ENCODE data around the gene GARNL3. TPM values are rescaled to one million over a fixed set of nuclear protein-coding genes. Genes with fewer than 3 reads are reported as not detected.

Gene GARNL3
- total RNA-seq, 2 experiments from 2014 or later, result 3.1 to 3.4 TPM

- Mint-ChIP-seq H3K27ac (no peak overlapping the region), H3K9me3 (no peaks in the 10 kb centered on the region), H3K4me1 (no peaks in the 10 kb centered on the region), H3K27me3 (peaks cover 11% of the 10 kb centered on the region), H3K36me3 (no peaks in the 10 kb centered on the region), H3K4me3 (no peak overlapping the region)
- POLR2A ChIA-PET, result no interaction called here
- ATAC-seq (ENCODE audit: low read depth) (no peak), DNase-seq (no peak)
These were observed 79.9 kb downstream of the GARNL3 start for GRCh38 chr9:127344368-127345000.

- H3K27me3 Mint-ChIP-seq, result peaks cover 15% of the 10 kb centered on the region
These were observed 81.0 kb downstream of the GARNL3 start for GRCh38 chr9:127345566-127345965.

DNA sequence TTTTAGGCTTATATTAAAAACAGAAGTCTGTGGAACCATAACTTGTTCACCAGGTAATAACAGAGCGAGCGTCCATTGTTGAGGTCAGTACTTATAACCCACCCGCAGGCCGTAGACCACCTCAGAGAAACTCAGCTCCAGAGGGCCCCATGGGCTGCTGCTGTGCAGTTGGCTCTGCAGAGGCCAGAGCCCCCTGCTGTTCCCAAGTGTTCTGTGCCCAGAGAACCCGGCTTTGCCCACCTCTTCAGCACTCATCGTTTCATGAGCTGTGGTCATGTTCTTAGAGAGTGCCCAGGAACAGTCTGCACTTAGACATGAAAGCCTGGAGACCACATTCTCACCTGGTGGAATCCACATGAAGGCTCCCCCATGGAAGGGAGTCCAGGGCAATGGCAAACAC, 82.0 kb downstream of the GARNL3 start:
- DNase-seq (no peak), ATAC-seq (ENCODE audit: low read depth) (no peak)
- POLR2A ChIA-PET, result no interaction called here
- H3K4me3 Mint-ChIP-seq, result no peak overlapping the region
- H3K36me3 Mint-ChIP-seq, result no peaks in the 10 kb centered on the region
- H3K9me3 Mint-ChIP-seq, result no peaks in the 10 kb centered on the region
- peaks cover 19% of the 10 kb centered on the region for H3K27me3 Mint-ChIP-seq
- H3K27ac Mint-ChIP-seq, result no peak overlapping the region
- H3K4me1 Mint-ChIP-seq, result no peaks in the 10 kb centered on the region

More at GRCh38 chr9:127345566-127345965, 81.0 kb downstream of the GARNL3 start:
- DNase-seq, result no peak
- no peak overlapping the region for H3K4me3 Mint-ChIP-seq
- POLR2A ChIA-PET, result no interaction called here
- H3K36me3 Mint-ChIP-seq, result no peaks in the 10 kb centered on the region
- no peak overlapping the region for H3K27ac Mint-ChIP-seq
- no peak for ATAC-seq (ENCODE audit: low read depth)
- H3K9me3 Mint-ChIP-seq, result no peaks in the 10 kb centered on the region
- H3K4me1 Mint-ChIP-seq, result no peaks in the 10 kb centered on the region

DNA sequence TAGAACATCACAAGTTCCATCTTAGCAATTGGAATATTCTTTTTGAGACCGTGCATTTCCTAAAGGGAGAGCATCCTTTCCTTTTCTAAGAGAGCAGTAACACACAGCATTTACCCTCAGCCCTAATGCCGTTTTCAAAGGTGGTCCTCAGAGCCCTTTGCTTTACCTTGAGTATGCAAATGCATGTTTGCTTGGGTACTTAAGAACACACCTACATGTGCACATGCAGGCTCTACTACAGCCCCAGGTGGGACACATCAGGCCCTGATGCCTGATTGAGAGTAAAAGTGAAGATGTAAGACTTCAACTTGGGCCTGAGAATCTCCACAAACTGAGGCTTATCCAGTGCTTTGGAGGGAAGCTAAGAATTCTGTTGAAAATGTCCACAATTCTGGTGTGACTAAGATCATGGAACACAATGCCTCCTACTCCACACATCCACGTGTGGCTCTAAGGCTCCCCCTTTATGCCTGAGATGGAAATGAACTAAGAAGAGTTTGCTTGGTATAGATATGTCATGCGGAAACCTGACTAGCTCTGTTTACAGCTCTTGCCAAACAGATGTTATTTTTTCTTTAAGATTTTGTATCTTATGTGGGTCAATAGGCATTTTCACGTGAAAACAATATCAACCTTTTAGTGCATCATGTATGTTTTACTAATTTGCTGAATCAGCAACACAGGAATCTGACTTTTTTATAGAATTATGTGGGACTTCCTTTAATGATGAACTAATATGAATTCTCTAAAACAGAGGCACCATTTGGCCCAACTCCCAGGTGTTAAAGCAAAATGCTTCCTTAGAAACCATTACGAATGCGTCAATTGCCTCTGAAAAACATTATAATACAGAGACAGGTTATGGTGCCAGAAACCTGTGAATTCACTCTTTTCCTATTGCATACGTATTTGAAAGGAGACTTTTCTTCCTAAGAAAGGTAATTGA, 83.5 kb downstream of the GARNL3 start:
- ATAC-seq (ENCODE audit: low read depth) (no peak), DNase-seq (no peak)
- Mint-ChIP-seq H3K4me1 (no peaks in the 10 kb centered on the region), H3K9me3 (no peaks in the 10 kb centered on the region), H3K36me3 (no peaks in the 10 kb centered on the region), H3K27ac (no peak overlapping the region), H3K4me3 (no peak overlapping the region), H3K27me3 (peaks cover 24% of the 10 kb centered on the region)
- POLR2A ChIA-PET, result no interaction called here

- no peaks in the 10 kb centered on the region for H3K4me1 Mint-ChIP-seq
- DNase-seq, result no peak
- H3K9me3 Mint-ChIP-seq, result no peaks in the 10 kb centered on the region
- no peaks in the 10 kb centered on the region for H3K36me3 Mint-ChIP-seq
- no peak for ATAC-seq (ENCODE audit: low read depth)
- H3K27me3 Mint-ChIP-seq, result peaks cover 37% of the 10 kb centered on the region
- POLR2A ChIA-PET, result interaction anchor here (0.6 kb wide), 1 partner anchor 111 kb away, joined by 6 read pairs; no protein-coding TSS in a partner anchor
- no peak overlapping the region for H3K4me3 Mint-ChIP-seq
- no peak overlapping the region for H3K27ac Mint-ChIP-seq
These were observed 85.0 kb downstream of the GARNL3 start for GRCh38 chr9:127349483-127350113.

- ATAC-seq (ENCODE audit: low read depth) (no peak), DNase-seq (no peak)
- no peaks in the 10 kb centered on the region for H3K9me3 Mint-ChIP-seq
- no peaks in the 10 kb centered on the region for H3K4me1 Mint-ChIP-seq
- peaks cover 39% of the 10 kb centered on the region for H3K27me3 Mint-ChIP-seq
- POLR2A ChIA-PET, result interaction anchor here (0.6 kb wide), 1 partner anchor 29 kb away, joined by 4 read pairs; no protein-coding TSS in a partner anchor
- H3K27ac Mint-ChIP-seq, result no peak overlapping the region
- H3K36me3 Mint-ChIP-seq, result no peaks in the 10 kb centered on the region
- H3K4me3 Mint-ChIP-seq, result no peak overlapping the region
These were observed 86.9 kb downstream of the GARNL3 start for GRCh38 chr9:127351182-127352166.

- H3K27me3 Mint-ChIP-seq, result peaks cover 37% of the 10 kb centered on the region
- no peak for ATAC-seq (ENCODE audit: low read depth)
- H3K36me3 Mint-ChIP-seq, result no peaks in the 10 kb centered on the region
- no peak for DNase-seq
- no peaks in the 10 kb centered on the region for H3K4me1 Mint-ChIP-seq
- H3K9me3 Mint-ChIP-seq, result no peaks in the 10 kb centered on the region
- H3K27ac Mint-ChIP-seq, result no peak overlapping the region
- POLR2A ChIA-PET, result no interaction called here
- no peak overlapping the region for H3K4me3 Mint-ChIP-seq
These were observed 89.3 kb downstream of the GARNL3 start for GRCh38 chr9:127353882-127354281.

- no peak overlapping the region for H3K4me3 Mint-ChIP-seq
- H3K27ac Mint-ChIP-seq, result no peak overlapping the region
- H3K9me3 Mint-ChIP-seq, result no peaks in the 10 kb centered on the region
- H3K27me3 Mint-ChIP-seq, result peaks cover 27% of the 10 kb centered on the region
- POLR2A ChIA-PET, result no interaction called here
- no peaks in the 10 kb centered on the region for H3K36me3 Mint-ChIP-seq
- H3K4me1 Mint-ChIP-seq, result peaks cover 9% of the 10 kb centered on the region
- ATAC-seq (ENCODE audit: low read depth) (no peak), DNase-seq (no peak)
These were observed 92.3 kb downstream of the GARNL3 start for GRCh38 chr9:127356906-127357305.

GRCh38 chr9:127358023-127358535, 93.5 kb downstream of the GARNL3 start:
- no peak overlapping the region for H3K4me3 Mint-ChIP-seq
- no peaks in the 10 kb centered on the region for H3K9me3 Mint-ChIP-seq
- H3K27ac Mint-ChIP-seq, result no peak overlapping the region
- peaks cover 9% of the 10 kb centered on the region for H3K4me1 Mint-ChIP-seq
- POLR2A ChIA-PET, result no interaction called here
- H3K27me3 Mint-ChIP-seq, result peaks cover 26% of the 10 kb centered on the region
- DNase-seq, result no peak
- H3K36me3 Mint-ChIP-seq, result no peaks in the 10 kb centered on the region
- ATAC-seq (ENCODE audit: low read depth), result no peak

GRCh38 chr9:127358770-127359169, 94.2 kb downstream of the GARNL3 start:
- DNase-seq (no peak), ATAC-seq (ENCODE audit: low read depth) (no peak)
- H3K27me3 Mint-ChIP-seq, result peaks cover 21% of the 10 kb centered on the region
- no peaks in the 10 kb centered on the region for H3K9me3 Mint-ChIP-seq
- POLR2A ChIA-PET, result no interaction called here
- no peak overlapping the region for H3K4me3 Mint-ChIP-seq
- no peak overlapping the region for H3K27ac Mint-ChIP-seq
- H3K4me1 Mint-ChIP-seq, result peaks cover 9% of the 10 kb centered on the region
- no peaks in the 10 kb centered on the region for H3K36me3 Mint-ChIP-seq

GRCh38 chr9:127360250-127360649, 95.7 kb downstream of the GARNL3 start:
- POLR2A ChIA-PET, result no interaction called here

DNA sequence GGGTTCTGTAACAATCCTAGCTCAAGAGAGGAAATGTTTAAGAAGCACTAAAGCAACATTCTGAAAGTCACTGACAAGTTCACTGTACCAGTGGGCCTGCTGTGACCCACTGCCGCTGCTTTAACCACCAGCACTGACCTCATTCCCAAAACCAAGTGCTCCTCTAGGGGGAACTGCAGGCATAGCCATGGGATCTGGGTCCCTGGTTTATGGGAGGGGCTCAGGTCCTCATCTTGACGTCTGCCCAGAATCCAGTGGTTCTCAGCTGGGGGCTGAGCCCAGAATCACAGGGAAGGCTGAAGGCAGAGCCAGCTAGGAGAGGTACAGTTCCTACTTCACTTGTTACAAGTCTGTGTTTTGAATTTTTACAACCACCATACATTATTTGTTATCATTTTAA, 96.3 kb downstream of the GARNL3 start:
- ATAC-seq (ENCODE audit: low read depth) (no peak), DNase-seq (no peak)
- no peak overlapping the region for H3K4me3 Mint-ChIP-seq
- H3K4me1 Mint-ChIP-seq, result peaks cover 9% of the 10 kb centered on the region
- H3K27me3 Mint-ChIP-seq, result peaks cover 11% of the 10 kb centered on the region
- H3K36me3 Mint-ChIP-seq, result no peaks in the 10 kb centered on the region
- H3K27ac Mint-ChIP-seq, result no peak overlapping the region
- no peaks in the 10 kb centered on the region for H3K9me3 Mint-ChIP-seq
- POLR2A ChIA-PET, result no interaction called here

More at GRCh38 chr9:127360250-127360649, 95.7 kb downstream of the GARNL3 start:
- Mint-ChIP-seq H3K27me3 (peaks cover 13% of the 10 kb centered on the region), H3K27ac (no peak overlapping the region), H3K4me3 (no peak overlapping the region), H3K4me1 (peaks cover 9% of the 10 kb centered on the region), H3K9me3 (no peaks in the 10 kb centered on the region), H3K36me3 (no peaks in the 10 kb centered on the region)
- DNase-seq (no peak), ATAC-seq (ENCODE audit: low read depth) (no peak)
